ENCODE data around the gene KIAA0930.
A peak's percentile ranks its signal among the peaks of the same experiment; 100 is the strongest.
"Not testable (repeated sequence)": the region's sequence is repeated elsewhere in the genome, so short reads cannot be mapped to it uniquely, and the experiment has no call there.

The KIAA0930 gene

DNA sequence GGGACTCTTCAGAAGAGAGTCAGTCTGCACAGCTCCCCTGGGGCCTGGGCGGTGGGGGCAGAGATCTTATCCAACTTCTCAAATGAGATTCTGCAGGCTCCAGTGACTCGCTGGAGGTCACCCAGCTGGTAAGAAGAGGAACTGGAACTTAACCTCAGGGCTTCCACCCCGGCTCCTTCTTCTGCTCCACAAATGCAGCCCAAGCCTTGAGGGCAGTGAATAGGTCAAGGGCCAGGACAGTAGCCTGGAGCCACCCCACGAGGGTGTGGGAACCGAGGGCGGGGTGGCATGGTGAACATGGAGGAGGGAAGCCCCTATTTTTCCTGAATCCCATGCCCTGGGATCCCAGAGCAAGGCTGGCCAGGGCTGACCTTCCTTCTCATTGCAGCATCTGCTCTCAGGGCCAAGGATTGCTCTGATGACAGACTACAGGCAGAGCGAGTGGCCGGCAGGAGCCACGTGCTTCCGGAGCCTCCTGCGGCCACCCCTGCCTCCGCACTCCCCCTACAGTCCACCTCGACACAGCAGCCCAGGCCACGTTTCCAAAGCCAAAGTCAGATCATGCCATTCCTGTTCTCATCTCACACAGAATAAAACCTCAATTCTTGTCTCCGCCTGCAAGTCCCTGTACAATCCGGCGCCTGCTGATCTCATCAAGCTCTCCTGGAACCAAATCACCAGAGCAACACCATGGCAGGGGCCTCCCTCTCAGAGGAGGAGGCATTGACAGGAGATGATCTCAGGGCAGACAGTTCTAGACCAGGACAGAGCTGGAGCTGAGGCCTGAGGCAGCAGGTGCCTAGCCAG, 23.0 kb upstream of the KIAA0930 start:
- DNase-seq: peak in 44 of 58 donors; percentile 15 to 75 (median 50)

GRCh38 chr22:45262931-45263462, 22.3 kb upstream of the KIAA0930 start:
- DNase-seq: no peak

DNA sequence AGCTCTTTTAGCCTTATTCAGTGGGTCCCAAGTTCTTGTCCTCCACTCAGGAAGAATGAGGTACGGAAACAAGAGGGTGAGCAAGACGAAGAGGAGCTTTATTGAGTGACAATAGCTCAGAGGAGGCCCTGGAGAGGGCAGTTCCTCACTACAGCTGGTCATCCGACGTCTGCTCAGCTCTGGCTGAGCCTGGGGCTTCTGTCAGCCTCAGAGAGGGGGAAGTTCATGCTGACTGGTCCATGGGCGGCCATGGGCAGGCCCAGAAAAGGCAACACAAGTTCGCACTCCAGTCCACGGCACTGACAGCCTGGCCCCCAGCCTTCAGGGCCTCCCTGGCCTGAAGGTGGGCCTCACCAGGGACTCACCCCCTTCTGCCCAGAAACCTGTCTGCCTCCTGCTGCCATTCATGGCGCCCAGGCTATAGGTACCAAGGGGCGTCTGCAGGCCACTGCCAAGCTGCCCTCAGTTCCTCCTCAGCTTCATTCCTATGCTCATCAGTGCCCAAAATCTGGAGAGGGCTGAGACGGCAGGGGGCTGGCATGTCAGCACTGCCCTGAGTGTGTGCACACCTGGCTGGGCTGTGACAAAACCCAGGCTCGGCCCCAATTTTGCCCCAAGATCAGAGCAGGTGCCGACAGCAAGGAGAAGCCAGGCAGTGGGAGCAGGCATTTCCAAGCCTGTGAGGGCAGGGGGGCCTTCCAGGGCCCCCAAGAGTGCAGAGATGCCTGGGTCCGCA, 21.7 kb upstream of the KIAA0930 start:
- DNase-seq: peak in 1 of 58 donors; percentile 27

DNA sequence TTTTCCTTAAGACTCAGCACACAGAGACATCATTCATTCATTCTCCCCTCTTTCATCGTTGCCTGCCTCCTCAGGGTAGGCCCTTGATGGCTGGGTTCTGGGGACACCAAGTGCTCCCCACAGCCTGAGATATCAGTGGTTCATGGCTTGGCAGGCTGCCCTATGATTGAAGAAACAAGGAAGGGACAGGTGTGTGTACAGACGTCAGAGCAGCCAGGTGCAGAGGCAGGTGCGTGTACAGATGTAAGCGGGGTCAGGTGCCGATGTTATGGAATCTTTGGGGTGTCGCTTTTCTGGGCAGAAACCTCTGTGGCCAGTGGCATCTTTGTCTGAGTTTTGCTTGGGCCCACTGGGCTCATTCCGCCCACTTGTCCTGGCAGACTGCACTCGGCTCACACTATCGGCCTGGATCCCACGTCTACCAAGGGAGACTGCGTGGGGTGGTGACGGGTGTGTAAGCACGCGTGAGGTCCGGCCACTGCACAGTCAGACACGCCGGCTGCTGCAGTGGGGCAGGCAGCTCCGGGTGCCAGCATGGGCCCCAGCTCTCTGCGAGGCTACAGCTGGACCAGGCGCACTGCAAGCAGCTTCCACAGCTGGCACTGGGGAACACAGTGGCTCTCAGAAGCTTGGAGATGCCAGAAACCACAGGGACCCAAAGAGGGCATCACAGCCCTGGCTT, 20.9 kb upstream of the KIAA0930 start:
- no peak for DNase-seq

DNA sequence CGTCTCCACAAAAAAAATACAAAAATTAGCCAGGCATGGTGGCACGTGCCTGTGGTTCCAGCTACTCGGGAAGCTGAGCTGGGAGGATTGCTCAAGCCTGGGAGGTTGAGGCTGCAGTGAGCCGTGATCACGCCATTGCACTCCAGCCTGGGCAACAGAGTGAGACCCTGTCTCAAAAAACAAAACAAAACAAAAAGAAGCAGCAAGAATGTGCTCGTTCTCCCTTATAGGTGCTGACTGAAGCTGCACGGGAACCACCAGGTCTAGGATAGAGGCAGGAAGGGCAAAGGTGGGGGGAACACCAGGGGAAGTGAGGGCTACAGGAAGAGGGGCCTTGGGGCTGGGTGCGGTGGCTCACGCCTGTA, 19.7 kb upstream of the KIAA0930 start:
- not testable (repeated sequence) for DNase-seq

GRCh38 chr22:45259754-45260394, 19.2 kb upstream of the KIAA0930 start:
- DNase-seq: no peak

DNA sequence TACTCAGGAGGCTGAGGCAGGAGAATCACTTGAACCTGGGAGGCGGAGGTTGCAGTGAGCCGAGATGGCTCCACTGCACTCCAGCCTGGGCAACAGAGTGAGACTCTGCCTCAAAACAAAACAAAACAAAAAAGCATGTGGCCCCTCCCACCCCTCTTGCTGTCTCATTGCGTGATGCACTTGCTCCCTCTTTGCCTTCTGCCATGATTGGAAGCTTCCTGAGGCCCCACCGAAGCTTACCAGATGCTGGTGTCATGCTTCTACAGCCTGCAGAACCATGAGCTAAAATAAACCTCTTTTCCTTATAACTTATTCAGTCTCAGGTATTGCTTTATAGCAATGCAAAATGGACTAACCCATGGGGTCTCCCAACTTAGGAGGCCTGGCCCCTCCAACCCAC, 17.2 kb upstream of the KIAA0930 start:
- DNase-seq: not testable (repeated sequence)

GRCh38 chr22:45254789-45255278, 14.1 kb upstream of the KIAA0930 start:
- no peak for DNase-seq

GRCh38 chr22:45254388-45254787, 13.7 kb upstream of the KIAA0930 start:
- DNase-seq: no peak

DNA sequence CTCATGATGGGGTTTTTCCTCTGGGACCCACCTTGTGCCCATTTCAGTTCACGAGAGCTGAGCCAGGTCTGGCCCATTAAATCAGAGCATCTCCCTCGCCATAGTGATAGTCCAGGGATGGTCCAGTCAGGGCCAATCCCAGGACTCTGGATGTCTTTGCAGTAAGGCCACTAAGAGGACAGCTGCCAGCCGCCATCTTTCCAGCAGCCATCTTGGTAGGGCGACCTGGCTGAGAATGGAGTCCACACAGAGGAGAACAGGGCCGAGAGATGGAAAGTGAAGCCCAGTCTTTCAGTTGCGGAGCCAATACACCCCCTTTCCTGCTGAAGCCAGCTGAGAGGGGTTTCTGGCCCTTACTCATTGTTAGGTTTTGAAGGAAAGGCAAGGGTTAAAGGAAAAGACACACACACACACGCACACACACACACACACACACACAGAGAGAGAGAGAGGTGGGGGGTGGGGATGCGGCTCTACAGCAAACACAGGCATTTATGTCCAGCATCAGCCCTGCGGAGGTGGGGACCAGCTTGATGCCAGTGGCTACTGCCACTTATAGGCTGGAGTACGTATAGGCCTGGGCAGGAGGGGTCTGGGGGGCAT, 12.4 kb upstream of the KIAA0930 start:
- no peak for DNase-seq

DNA sequence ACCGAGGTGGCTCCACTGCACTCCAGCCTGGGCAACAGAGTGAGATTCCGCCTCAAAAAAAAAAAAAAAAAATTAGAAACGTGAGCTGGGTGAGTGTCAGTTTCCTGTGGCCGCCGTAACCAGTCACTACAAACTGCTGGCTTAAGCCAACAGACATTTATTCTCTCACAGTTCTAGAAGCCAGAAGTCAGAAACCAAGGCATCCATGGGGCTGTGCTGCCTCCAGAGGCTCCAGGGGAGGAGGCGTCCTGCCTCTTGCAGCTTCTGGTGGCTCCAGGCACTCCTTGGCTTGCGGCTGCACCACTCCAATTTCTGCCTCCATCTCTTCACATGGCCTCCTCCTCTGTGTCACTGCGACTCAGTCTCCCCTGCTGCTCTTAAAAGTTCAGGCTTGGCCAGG, 11.1 kb upstream of the KIAA0930 start:
- no peak for DNase-seq

- DNase-seq: no peak
Observed at GRCh38 chr22:45248832-45249561, 8.3 kb upstream of the KIAA0930 start.

DNA sequence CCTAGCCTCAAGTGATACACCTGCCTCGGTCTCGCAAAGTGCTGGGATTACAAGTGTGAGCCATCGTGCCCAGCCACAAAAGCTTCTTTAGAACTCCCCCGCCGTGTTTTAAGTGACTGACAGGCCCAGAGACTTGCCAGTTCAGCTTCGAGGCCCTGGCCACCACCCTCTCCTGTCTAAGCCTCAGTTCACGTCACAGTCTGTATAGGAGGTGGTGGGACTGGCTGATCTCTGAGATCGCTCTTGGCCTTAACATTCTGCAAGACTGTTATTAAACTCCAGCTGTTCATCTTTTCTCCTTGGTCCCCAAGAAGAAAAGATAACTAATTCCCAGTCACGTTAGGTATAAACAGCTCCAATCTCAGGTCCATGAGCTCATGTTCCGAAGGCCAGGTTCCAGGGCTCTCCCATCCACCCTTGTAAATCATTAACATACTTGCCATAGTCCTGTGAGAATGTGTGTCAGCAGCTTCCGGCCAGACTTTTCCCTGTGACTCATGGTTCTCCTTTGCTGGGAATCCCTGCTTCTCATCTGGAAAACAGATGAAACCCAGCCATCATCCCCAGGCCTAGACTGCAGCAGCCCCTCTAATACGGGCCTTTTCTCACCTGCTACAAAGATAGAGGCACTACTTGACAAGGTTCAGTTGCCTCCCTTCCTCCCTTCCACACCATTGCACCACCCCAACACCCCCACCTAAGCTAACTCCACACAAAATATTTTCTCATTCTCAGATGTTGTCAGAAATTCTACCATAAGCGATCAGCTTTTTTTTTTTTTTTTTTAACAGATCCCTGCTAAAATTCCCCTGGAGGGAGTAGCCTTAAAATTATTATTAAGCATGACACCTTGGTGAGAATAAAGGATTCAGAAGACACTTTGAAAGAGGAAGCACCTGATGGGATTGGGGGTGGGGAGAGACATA, 5.6 kb upstream of the KIAA0930 start:
- DNase-seq: peak in 2 of 58 donors; percentile 12 to 19

GRCh38 chr22:45244916-45245315, 4.2 kb upstream of the KIAA0930 start:
- no peak for DNase-seq

GRCh38 chr22:45242778-45243191, 2.1 kb upstream of the KIAA0930 start:
- peak in 42 of 58 donors; percentile 16 to 83 (median 40) for DNase-seq

DNA sequence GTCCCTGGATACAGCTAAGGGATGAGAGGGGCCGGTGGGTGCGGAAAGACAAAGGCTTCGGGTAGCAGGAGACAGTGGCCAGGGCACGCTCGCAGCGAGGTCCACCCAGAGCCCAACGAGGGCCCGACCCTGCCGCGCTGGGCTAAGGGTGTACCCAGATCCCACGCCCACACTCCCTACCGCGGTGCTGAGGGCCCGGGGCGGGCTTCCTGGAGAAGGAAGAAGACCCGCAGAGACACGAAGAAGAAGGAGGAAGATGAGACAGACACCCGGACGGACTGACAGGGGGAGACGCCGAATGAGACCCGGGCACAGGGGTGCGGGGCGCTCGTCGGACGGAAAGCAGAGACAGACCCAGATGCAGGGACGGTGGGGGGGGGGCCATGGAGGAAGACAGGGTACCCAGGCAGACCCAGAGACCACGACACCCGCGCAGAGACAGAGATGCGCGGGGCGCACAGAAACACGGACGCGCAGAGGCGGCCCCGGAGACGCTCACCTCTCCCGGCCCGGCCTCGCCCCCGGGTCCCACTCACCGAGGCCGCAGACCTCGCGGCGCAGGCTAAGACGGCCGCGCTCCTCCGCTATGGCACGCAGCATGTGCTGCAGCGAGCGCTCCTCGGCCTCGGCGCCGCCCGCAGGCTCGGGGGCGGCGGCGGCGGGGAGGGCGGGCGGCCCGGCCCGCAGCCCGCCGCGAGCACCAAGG, 437 bp downstream of the KIAA0930 start:
- peak in 2 of 58 donors; percentile 23 to 30 for DNase-seq

DNA sequence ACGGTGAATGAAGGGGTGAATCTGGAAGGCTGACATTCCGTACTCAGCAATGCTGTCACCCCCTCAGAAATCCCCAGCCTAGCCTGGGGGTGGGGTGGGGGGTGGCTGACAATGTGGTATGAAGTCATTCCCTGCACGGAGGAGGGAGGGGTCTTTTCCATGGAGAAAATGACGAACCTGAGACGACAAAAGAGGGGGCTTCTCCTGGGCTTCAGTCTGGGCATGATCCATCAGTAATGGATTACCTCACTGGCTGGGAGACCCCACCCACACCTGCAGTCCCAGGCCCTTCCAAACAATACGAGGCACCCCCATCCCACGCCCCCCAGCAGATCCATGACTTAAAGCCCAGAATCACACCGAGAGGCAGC, 1.0 kb downstream of the KIAA0930 start:
- DNase-seq: no peak

Measured in anterior cingulate cortex (tissue), 58 donors.